HepG2 (cell line): ENCODE measurements around the gene GDF11.

ENCODE experiments used
- MAX ChIP-seq: IDR thresholded peaks from 2 replicates; pipeline ENCODE4 v1.6.1; 2012; ENCODE audit warnings: inconsistent platforms
- RNF2 ChIP-seq: fragments of 450-650 bp; conservative IDR thresholded peaks from 2 replicates; pipeline ENCODE4 v1.6.1; 2016; ENCODE audit warnings: low read depth
- TF ChIP-seq, protein P1 (sequence below): sonication (generic); formaldehyde crosslinking; IDR thresholded peaks from 2 replicates; pipeline ENCODE4 v1.4.0; 2020; ENCODE audit warnings: missing genetic modification reagents

DNA sequence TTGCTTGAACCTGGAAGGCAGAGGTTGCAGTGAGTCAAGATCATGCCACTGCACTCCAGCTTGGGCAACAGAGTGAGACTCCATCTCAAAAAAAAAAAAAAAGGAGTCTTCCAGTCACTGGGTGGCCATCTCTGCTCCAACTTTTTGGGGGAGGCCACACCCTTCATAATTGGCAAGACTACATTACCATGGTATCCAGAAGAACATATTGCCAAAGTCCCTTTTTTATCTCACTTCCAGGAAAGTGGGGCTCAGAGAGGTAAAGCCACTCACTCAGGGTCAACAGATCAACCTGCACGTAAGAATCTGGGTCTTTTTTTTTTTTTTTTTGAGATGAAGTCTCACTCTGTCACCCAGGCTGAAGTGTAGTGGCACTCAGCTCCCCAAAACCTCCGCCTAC lies 9.1 kb upstream of the GDF11 start:
- TF ChIP-seq RNF2 (no peak), MAX (no peak)
- TF ChIP-seq, protein P1, sequence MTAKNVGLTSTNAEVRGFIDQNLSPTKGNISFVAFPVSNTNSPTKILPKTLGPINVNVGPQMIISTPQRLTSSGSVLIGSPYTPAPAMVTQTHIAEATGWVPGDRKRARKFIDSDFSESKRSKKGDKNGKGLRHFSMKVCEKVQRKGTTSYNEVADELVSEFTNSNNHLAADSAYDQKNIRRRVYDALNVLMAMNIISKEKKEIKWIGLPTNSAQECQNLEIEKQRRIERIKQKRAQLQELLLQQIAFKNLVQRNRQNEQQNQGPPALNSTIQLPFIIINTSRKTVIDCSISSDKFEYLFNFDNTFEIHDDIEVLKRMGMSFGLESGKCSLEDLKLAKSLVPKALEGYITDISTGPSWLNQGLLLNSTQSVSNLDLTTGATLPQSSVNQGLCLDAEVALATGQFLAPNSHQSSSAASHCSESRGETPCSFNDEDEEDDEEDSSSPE (CRISPR knock-in tag), result no peak
